ENCODE data around the gene KCNK10. TPM values are rescaled to one million over a fixed set of nuclear protein-coding genes. Genes with fewer than 3 reads are reported as not detected.

KCNK10 gene
- total RNA-seq, 1 donor from 2014 or later: not detected

DNA sequence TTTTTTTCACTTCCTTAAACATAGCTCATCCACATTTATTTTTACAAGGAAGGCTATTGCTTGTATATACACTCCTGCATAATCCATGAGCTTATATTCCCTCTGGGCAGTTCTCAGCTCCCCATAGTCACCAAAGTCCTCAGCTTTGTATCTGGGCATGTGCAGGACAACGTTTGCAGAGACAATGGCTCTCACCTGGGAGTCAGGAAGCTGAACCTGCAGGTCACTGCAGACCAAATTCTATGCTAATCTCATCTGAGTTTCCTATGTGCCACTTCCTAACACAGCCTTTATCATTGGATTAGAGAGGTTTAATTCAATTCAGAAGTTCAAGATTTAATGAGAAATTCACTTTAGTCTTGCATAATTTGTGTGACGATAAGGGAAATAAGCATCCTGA, 131.5 kb downstream of the KCNK10 start:
- no peak for DNase-seq (ENCODE audit: extremely low read depth, low read depth, low spot score)

DNA sequence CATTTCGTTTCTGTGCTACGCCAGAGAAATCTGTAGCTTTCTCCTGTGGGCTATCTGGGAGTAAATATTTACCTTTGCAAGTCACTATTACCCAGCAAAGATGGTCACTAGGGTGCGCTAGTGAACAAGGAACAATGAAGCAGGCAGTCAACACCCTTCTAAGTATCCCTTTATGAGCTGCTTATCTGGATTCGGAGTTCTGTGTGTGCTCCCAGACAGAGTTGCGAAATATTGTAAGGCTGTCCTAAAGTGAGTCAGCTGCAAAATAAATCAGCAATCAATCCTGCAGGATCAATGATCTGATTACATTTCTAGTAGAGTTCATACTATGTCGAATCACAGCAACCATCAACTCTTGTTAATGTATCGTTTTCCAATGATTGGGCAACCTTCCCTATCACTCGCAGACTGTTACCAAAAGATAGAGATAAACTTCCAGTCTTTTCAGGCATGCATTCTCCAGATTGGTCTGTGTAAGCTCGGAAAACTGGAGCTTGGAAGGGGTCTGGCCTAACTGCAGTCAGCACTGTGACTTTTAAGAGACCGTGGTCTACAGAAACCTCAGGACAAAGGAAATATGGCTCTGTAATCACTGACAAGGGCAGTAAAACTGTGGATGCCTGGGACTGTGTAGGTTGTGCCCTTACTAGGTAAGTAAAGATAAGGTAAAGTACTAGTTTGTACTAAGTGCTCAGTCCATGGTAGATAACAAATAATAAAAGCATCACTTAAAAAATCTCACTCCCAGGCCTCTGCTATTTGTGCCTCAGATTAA, 133.5 kb downstream of the KCNK10 start:
- peak; percentile 57 for DNase-seq (ENCODE audit: extremely low read depth, low read depth, low spot score)

- DNase-seq (ENCODE audit: extremely low read depth, low read depth, low spot score): no peak
Measured at GRCh38 chr14:88188745-88189416, 134.2 kb downstream of the KCNK10 start.

- DNase-seq (ENCODE audit: extremely low read depth, low read depth, low spot score): no peak
Measured at GRCh38 chr14:88185843-88186242, 137.2 kb downstream of the KCNK10 start.

DNA sequence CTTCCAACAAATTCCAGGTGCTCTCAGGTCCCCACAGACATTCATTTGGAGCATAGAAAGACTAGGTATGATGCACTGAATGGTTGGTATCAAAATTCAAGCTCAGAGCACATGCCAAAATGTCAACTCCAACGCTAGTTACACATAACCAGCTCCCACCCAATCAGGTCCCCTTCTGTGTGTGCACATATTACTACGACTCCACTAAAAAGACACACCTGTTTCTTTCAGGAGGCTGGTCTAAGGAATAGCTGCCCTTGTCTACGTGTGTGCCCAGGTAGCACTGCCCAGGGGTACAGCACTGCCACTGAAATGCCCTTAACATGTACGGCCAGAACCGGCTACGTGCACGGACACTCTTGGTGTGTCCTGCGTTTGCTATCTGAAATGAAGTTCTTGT, 138.1 kb downstream of the KCNK10 start:
- no peak for DNase-seq (ENCODE audit: extremely low read depth, low read depth, low spot score)

DNA sequence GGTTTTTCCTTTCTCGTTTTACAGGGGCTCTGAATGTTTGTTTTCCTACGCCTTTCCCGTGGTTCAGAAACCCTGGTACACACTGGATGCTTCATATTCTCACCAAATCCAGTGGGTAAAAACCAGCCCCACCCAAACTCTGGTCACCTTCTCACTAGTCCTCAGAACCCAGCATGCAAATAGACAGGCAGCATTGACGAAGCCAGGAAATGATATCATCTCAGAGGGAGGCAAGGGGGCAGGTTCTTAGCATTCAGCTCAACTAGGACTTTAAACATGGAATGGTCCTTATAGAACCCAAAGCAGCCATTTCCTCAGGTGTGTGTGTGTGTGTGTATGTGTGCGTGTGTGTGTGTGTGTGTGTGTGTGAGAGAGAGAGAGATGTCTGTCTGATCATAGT, 142.0 kb downstream of the KCNK10 start:
- DNase-seq (ENCODE audit: extremely low read depth, low read depth, low spot score): no peak

- DNase-seq (ENCODE audit: extremely low read depth, low read depth, low spot score): no peak
Measured at GRCh38 chr14:88179716-88180115, 143.4 kb downstream of the KCNK10 start.

DNA sequence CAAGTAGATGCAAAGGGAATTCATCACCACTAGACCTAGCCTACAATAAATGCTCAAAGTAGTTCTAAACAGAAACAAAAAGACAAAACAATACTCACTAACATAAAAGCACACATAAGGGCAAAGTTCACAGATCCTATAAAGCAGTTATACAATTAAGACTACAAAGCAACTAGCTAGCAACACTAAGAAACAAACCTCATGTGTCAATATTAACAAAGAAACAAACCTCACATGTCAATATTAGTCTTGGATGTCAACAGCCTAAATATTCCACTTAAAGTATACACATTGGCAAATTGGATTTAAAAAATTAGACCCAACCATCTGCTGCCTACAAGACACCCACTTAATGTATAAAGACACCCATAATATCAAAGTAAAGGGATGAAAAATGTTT, 152.7 kb downstream of the KCNK10 start:
- DNase-seq (ENCODE audit: extremely low read depth, low read depth, low spot score): no peak

DNA sequence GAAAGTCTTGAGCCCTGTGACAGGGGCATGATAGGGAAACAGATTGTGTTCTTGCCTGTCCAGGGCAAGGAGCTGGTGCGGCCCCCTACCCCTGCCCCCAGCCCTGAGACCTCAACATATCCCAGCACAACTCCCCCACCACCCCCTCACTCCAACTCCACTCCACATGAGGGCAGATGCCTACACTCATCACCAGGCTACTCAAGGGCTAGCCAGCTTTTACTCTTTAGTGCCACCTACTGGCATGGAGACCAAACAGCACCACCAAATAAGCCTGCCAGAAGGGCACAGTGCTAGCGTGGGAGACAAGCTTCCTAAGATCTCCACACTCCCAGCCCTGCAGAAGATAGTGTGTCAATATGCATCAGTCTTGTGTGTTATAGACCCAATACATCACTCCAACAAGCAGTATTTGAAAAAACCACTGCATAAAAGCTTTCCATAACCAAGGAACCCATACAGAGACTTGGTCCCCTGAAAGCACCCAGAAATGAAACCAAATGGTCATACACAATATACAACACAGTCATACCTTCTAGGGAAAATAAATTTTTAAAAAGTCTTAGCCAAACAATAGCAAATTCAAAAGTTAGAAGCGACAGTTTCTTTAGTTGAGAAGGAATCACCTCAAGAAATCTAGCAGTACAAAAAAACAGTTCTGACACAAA, 154.4 kb downstream of the KCNK10 start:
- DNase-seq (ENCODE audit: extremely low read depth, low read depth, low spot score): no peak

- no peak for DNase-seq (ENCODE audit: extremely low read depth, low read depth, low spot score)
Measured at GRCh38 chr14:88168025-88168424, 155.0 kb downstream of the KCNK10 start.

DNA sequence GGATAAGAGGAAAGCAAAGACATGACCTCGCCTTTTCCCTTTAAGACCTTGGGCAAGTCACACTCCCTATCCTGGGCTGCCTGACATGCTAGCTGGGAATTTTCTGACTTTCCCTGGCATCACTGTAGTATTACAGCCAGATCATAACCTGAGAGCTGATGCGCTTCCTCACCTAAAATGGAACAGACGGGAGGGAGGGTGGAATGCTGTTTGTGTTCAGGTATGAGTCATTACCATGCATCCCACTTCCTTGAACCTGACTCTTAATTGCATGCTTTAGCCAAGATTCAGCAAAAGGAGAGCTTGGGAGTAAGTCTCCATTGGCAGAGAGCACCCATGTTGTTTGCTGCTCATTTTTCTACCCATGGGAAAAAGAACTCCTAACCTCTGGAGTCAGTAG, 156.5 kb downstream of the KCNK10 start:
- DNase-seq (ENCODE audit: extremely low read depth, low read depth, low spot score): no peak

DNA sequence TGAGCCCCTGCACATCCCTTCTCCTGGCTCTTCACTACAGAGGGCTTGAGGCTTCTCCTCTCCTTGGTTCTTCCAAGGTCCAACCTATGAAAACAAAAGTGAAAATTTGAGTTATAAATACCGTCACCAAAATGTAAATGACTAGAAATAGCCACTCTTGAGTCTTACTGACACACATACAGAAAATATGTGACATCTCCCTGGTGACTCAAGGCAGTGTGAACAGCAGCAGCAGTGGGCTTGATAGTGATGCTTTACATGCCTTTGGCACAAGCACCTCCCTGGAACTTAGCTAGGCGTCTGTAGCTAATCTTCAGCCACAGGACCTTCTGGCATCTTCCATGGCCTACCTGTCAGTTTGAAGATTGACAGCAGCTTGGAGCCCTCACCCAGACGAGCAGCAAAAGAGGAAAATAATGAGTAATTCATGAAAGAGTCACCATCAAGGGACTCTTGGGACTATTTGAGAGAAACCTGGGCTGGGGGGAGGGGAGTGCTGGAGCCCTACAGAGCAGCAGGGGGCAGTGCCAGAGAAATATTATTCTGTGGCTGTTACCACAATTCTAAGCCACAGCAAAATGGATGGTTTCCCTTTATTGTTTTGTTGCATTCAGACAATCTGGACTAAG, 158.0 kb downstream of the KCNK10 start:
- no peak for DNase-seq (ENCODE audit: extremely low read depth, low read depth, low spot score)

- DNase-seq (ENCODE audit: extremely low read depth, low read depth, low spot score): no peak
Measured at GRCh38 chr14:88163731-88164255, 159.3 kb downstream of the KCNK10 start.

DNA sequence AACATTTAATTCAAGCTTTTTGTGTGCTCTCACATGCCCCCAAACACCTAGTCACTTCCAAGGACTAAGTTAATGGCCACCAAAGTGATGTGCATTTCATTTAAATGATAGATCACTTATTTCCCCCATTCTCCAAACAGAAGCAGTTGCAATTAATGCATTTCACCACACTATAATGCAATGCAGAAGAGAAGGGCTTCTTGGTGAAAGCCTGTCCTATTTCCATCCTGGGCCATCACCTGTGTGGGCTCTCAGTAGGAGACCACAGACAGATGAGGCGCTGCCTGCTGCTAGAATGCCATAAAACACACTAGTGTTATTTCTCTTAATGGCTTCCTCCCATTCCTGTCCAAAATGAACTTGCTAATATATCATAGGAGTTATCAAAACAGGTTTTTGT, 166.9 kb downstream of the KCNK10 start:
- no peak for DNase-seq (ENCODE audit: extremely low read depth, low read depth, low spot score)

GRCh38 chr14:88154926-88155325, 168.1 kb downstream of the KCNK10 start:
- no peak for DNase-seq (ENCODE audit: extremely low read depth, low read depth, low spot score)

DNA sequence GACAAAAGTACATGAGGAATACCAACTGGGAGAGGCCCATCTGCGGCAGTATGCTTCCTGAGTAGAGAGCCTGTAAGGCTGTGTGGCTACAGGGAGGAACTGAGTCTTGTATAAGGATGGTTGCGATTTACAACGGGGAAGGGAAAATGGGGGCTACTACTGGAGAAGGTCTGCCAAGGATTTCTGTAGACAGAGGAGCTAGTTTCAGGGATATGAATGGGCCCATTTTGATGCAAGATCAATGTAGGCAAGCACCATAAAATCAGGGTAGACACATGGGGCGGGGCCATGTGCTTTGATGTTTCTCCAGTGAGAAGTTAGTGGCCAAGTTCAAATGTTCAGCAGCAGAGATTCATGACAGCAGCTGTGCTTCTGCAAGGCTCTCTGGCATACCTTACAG, 168.7 kb downstream of the KCNK10 start:
- DNase-seq (ENCODE audit: extremely low read depth, low read depth, low spot score): no peak

- no peak for DNase-seq (ENCODE audit: extremely low read depth, low read depth, low spot score)
Measured at GRCh38 chr14:88146881-88147649, 176.0 kb downstream of the KCNK10 start.

DNA sequence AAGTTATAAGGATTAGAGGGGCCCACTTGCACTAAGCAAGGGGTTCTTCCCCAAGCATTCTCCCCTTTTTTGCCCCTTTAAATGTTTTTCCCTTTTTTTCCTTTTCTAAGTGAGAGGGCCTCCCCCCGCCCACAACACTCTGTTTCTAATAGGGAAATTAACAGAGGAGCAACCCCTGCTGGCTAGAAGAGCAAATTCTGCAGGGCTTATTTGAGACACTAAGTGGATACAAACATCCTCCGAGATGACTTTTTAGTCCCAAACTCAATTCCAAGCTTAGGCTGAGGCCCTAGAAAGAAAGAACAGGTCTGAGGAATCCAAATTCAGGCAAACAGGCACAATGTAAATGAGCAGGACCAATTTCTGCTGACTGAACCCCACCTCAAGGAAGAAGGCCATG, 179.3 kb downstream of the KCNK10 start:
- DNase-seq (ENCODE audit: extremely low read depth, low read depth, low spot score): no peak

DNA sequence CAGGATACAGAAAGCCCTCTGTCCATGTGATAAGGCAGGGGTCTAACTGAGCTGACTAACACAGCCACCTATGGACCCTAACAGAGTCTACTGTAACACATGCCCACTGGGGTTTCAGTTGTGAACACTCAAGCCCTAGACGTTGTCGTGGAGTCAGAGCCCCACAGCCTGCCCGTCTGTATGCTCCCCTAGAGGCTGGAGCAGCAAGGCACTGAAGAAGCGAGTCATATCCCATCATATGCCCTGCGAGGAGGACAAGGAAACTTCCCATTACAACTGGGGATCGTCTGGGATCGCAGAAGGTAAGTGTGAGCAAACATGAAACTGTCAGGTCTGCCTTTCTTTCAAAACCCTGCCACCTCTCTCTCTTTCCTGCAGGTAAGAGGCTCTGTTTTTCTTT, 180.1 kb downstream of the KCNK10 start:
- DNase-seq (ENCODE audit: extremely low read depth, low read depth, low spot score): no peak

DNA sequence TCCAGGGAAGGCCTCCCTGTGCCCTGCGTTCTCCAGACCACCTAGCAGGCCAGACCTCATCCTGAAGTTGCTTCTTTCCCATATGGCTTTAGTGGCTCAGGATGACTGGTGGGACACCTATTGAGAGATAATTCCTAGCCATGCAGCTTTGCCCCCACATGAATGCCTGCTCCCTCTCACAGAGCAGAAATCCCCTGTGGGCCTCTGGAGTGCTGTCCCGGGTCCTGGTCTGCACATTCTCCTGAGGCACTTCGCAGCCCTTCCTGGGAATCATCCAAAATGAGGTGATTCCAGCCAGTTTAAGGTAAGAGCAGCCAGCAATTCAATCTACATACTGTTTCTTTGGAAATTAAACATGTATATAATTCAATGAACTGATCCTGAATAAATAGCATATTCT, 182.2 kb downstream of the KCNK10 start:
- no peak for DNase-seq (ENCODE audit: extremely low read depth, low read depth, low spot score)
